Progenitor cell of endocrine pancreas (in vitro differentiated cells): ENCODE measurements around the gene SSX5. TPM values are rescaled to one million over a fixed set of nuclear protein-coding genes. Genes with fewer than 3 reads are reported as not detected.
"Not testable (repeated sequence)": the region's sequence is repeated elsewhere in the genome, so short reads cannot be mapped to it uniquely, and the experiment has no call there.

Experiments
- DNase-seq: peaks from one replicate; pipeline ENCODE4 v3.0.0; 2021; ENCODE audit warnings: low spot score; ENCODE audit not compliant: unreplicated experiment
- H3K27ac Mint-ChIP-seq: 2 replicates; pipeline ENCODE4 v1.8.0; 2021; ENCODE audit warnings: mild to moderate bottlenecking, moderate library complexity, mixed read lengths
- H3K27me3 Mint-ChIP-seq: 2 replicates; pipeline ENCODE4 v1.8.0; 2021; ENCODE audit warnings: mixed read lengths
- H3K36me3 Mint-ChIP-seq: 2 replicates; pipeline ENCODE4 v1.8.0; 2022; ENCODE audit warnings: mixed read lengths; ENCODE audit not compliant: insufficient read depth
- H3K4me1 Mint-ChIP-seq: 2 replicates; pipeline ENCODE4 v1.8.0; 2021; ENCODE audit warnings: low read depth, mixed read lengths
- H3K4me3 Mint-ChIP-seq: 2 replicates; pipeline ENCODE4 v1.8.0; 2021; ENCODE audit warnings: low read depth, mild to moderate bottlenecking, moderate library complexity, mixed read lengths
- H3K9me3 Mint-ChIP-seq: 2 replicates; pipeline ENCODE4 v1.8.0; 2021; ENCODE audit warnings: low read depth, mixed read lengths
- CTCF ChIP-seq: fragments of 200-600 bp; sonication (generic); IDR thresholded peaks from one replicate; pipeline ENCODE4 v1.5.0; 2021; ENCODE audit warnings: antibody characterized with exemption, mild to moderate bottlenecking; ENCODE audit not compliant: unreplicated experiment
- total RNA-seq: library from RNA; stranded (reverse); gene quantifications from 2 replicates; pipeline ENCODE4 v1.2.1, GENCODE V29; 2021

Gene SSX5
- total RNA-seq, 1 donor from 2014 or later: not detected

DNA sequence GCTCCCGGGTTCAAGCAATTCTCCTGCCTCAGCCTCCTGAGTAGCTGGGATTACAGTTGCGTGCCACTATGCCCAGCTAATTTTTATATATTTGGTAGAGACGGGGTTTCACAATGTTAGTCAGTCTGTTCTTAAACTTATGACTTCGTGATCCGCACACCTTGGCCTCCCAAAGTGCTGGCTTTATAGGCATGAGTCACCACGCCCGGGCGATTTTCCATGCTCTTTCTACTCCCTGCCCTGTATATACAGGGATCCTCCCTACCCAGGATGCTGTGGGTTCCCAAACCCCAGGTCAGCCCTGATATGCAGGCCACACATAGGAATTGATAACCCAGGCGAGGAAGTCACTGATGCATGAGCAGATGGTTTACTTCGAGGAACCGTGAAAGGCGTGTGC is 31.4 kb downstream of the SSX5 start:
- H3K9me3 Mint-ChIP-seq: peaks cover 23% of the 10 kb centered on the region
- H3K27me3 Mint-ChIP-seq: no peaks in the 10 kb centered on the region
- H3K27ac Mint-ChIP-seq: no peak overlapping the region
- H3K4me1 Mint-ChIP-seq: no peaks in the 10 kb centered on the region
- H3K36me3 Mint-ChIP-seq: no peaks in the 10 kb centered on the region
- no peak for DNase-seq
- no peak for TF ChIP-seq CTCF
- no peak overlapping the region for H3K4me3 Mint-ChIP-seq

- no peak for DNase-seq
- TF ChIP-seq CTCF: no peak
- no peak overlapping the region for H3K27ac Mint-ChIP-seq
- no peaks in the 10 kb centered on the region for H3K4me1 Mint-ChIP-seq
- H3K4me3 Mint-ChIP-seq: no peak overlapping the region
- peaks cover 1% of the 10 kb centered on the region for H3K36me3 Mint-ChIP-seq
- peaks cover 22% of the 10 kb centered on the region for H3K9me3 Mint-ChIP-seq
- no peaks in the 10 kb centered on the region for H3K27me3 Mint-ChIP-seq
These were observed 40.6 kb downstream of the SSX5 start for GRCh38 chrX:48156014-48156413.

DNA sequence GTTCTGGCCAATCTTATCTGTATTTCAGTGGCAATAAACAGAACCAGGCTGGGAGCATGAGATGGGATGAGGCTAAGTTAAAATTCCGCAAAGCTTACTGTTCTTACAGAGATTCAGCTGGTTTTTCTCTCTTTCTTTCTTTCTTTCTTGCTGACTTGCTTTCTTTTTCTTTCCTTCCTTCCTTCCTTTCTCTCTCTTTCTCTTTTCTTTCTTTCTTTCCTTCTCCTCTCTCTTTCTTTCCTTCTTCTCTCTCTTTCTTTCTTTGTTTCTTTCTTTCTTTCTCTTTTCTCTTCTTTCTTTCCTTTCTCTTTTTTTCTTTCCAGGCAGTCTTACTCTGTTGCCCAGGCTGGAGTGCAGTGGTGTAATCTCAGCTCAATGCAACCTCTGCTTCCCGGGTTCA is 41.8 kb downstream of the SSX5 start:
- TF ChIP-seq CTCF: no peak
- H3K4me3 Mint-ChIP-seq: no peak overlapping the region
- H3K4me1 Mint-ChIP-seq: no peaks in the 10 kb centered on the region
- H3K36me3 Mint-ChIP-seq: peaks cover 1% of the 10 kb centered on the region
- no peaks in the 10 kb centered on the region for H3K27me3 Mint-ChIP-seq
- H3K27ac Mint-ChIP-seq: no peak overlapping the region
- DNase-seq: no peak
- H3K9me3 Mint-ChIP-seq: peaks cover 19% of the 10 kb centered on the region

GRCh38 chrX:48153769-48154168 is 42.8 kb downstream of the SSX5 start:
- no peaks in the 10 kb centered on the region for H3K4me1 Mint-ChIP-seq
- no peaks in the 10 kb centered on the region for H3K27me3 Mint-ChIP-seq
- peaks cover 18% of the 10 kb centered on the region for H3K9me3 Mint-ChIP-seq
- no peak overlapping the region for H3K4me3 Mint-ChIP-seq
- peaks cover 1% of the 10 kb centered on the region for H3K36me3 Mint-ChIP-seq
- no peak for TF ChIP-seq CTCF
- H3K27ac Mint-ChIP-seq: no peak overlapping the region
- no peak for DNase-seq

DNA sequence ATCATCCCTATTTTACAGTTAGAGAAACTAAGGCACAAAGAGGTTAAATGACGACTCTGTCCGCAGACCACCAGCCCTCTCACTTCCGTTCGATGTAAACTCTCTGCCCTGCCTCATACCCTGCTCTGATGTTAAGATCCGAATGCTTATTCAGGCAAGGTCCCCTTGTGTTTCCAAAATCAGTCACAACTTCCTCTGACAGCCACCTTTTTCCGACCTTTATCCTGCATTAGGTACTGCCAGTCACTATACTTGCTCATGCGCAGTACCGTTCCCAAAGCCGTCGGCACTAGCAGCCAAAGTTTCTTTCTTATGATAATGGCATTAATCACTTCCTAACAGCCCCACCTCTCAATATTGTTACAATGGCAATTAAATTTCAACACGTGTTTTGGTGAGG is 53.9 kb downstream of the SSX5 start:
- H3K36me3 Mint-ChIP-seq, H3K4me3 Mint-ChIP-seq, H3K4me1 Mint-ChIP-seq, DNase-seq, H3K27me3 Mint-ChIP-seq, H3K27ac Mint-ChIP-seq: not testable (repeated sequence)
- H3K9me3 Mint-ChIP-seq: peaks cover 12% of the 10 kb centered on the region

GRCh38 chrX:48141810-48142508 is 54.6 kb downstream of the SSX5 start:
- not testable (repeated sequence) for H3K4me1 Mint-ChIP-seq, H3K27me3 Mint-ChIP-seq, DNase-seq, H3K36me3 Mint-ChIP-seq, H3K4me3 Mint-ChIP-seq, H3K27ac Mint-ChIP-seq
- H3K9me3 Mint-ChIP-seq: peaks cover 12% of the 10 kb centered on the region

GRCh38 chrX:48139076-48139475 is 57.5 kb downstream of the SSX5 start:
- H3K36me3 Mint-ChIP-seq, H3K4me1 Mint-ChIP-seq, H3K27ac Mint-ChIP-seq, DNase-seq, H3K9me3 Mint-ChIP-seq, H3K4me3 Mint-ChIP-seq, H3K27me3 Mint-ChIP-seq: not testable (repeated sequence)
